Tibial nerve (tissue), 4 donors: ENCODE measurements around the gene SHROOM3. TPM values are rescaled to one million over a fixed set of nuclear protein-coding genes. Genes with fewer than 3 reads are reported as not detected.

Experiments used
- DNase-seq, 2 donors: peaks; one replicate each; pipeline ENCODE4 v3.0.0-alpha.2; 2019; ENCODE audit warnings: low spot score in 2 of 2
- H3K27ac ChIP-seq, 4 donors: fragments of 200-600 bp; sonication (generic) in 3 of 4; one replicate each; pipeline ENCODE4 v1.5.1; 2017 to 2019; ENCODE audit warnings: mild to moderate bottlenecking in 1 of 4
- H3K27me3 ChIP-seq, 2 donors: fragments of 200-600 bp; sonication (generic) in 1 of 2; one replicate each; pipeline versions ENCODE4 v1.5.1 to v1.6.0; 2017 to 2019
- H3K36me3 ChIP-seq, 3 donors: fragments of 200-600 bp; sonication (generic); one replicate each; pipeline ENCODE4 v1.5.1; 2018 to 2019
- H3K4me1 ChIP-seq, 4 donors: fragments of 200-600 bp; sonication (generic) in 3 of 4; one replicate each; pipeline ENCODE4 v1.5.1; 2017 to 2019
- H3K4me3 ChIP-seq, 4 donors: fragments of 200-600 bp; sonication (generic) in 3 of 4; one replicate each; pipeline ENCODE4 v1.5.1; 2017 to 2019; ENCODE audit warnings: mild to moderate bottlenecking in 1 of 4, moderate library complexity in 1 of 4
- H3K9me3 ChIP-seq, 4 donors: fragments of 200-600 bp; sonication (generic) in 3 of 4; one replicate each; pipeline ENCODE4 v1.5.1; 2017 to 2019
- CTCF ChIP-seq, 5 experiments: fragments of 200-600 bp in 3 of 5; fragments of 450-650 bp in 2 of 5; sonication (generic) in 3 of 5; IDR thresholded peaks; one replicate each; pipeline ENCODE4 v1.5.1; 2016 to 2019; ENCODE audit warnings: antibody characterized with exemption in 5 of 5, mild to moderate bottlenecking in 3 of 5, moderate library complexity in 2 of 5
- EP300 ChIP-seq, 2 donors: sonication (generic); formaldehyde crosslinking; IDR thresholded peaks; one replicate each; pipeline ENCODE4 v1.6.1; 2017; ENCODE audit warnings: antibody characterized with exemption in 2 of 2, mild to moderate bottlenecking in 1 of 2
- POLR2A ChIP-seq, 2 donors: fragments of 450-650 bp; IDR thresholded peaks; one replicate each; pipeline ENCODE4 v1.6.1; 2017; ENCODE audit warnings: antibody characterized with exemption in 2 of 2, mild to moderate bottlenecking in 2 of 2, moderate library complexity in 2 of 2
- WGBS, 2 donors: methylation state at CpG; one replicate each; pipeline ENCODE4 v1.1.5; 2018; 5-methylcytosine and 5-hydroxymethylcytosine counted together
- total RNA-seq, 4 donors: library from RNA; depleted of rRNA; stranded (reverse); fragments of >200 nt; gene quantifications; one replicate each; pipeline ENCODE4 v1.1.0, GENCODE V29; 2016

The SHROOM3 gene
- total RNA-seq, 4 donors from 2014 or later = 28.0 to 49.8 (median 37.9) TPM

DNA sequence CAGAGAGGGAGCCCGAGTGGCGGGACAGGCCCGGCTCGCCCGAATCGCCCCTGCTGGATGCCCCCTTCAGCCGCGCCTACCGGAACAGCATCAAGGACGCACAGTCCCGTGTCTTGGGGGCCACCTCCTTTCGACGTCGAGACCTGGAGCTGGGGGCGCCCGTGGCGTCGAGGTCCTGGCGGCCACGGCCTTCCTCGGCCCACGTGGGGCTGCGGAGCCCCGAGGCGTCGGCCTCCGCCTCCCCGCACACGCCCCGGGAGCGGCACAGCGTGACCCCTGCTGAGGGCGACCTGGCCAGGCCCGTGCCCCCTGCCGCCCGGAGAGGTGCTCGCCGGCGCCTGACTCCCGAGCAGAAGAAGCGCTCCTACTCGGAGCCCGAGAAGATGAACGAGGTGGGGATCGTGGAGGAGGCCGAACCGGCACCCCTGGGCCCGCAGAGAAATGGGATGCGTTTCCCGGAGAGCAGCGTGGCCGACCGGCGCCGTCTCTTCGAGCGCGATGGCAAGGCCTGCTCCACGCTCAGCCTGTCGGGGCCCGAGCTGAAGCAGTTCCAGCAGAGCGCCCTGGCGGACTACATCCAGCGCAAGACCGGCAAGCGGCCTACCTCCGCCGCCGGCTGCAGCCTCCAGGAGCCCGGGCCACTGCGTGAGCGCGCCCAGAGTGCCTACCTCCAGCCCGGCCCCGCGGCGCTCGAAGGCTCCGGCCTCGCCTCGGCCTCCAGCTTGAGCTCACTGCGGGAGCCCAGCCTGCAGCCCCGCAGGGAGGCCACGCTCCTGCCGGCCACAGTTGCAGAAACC, 306.0 kb downstream of the SHROOM3 start:
- H3K27ac ChIP-seq = no peak overlapping the region
- no peaks in the 10 kb centered on the region for H3K9me3 ChIP-seq
- H3K4me1 ChIP-seq = peaks cover 0 to 52% (median 18%) of the 10 kb centered on the region in 4 donors
- no peak for DNase-seq
- H3K4me3 ChIP-seq = no peak overlapping the region
- H3K36me3 ChIP-seq = peaks cover 0 to 28% (median 0%) of the 10 kb centered on the region in 3 donors
- no peaks in the 10 kb centered on the region for H3K27me3 ChIP-seq
- WGBS, 2 donors = 96 to 97% methylated on average over 64 to 74 of the region's 85 CpGs
- TF ChIP-seq CTCF (IDR thresholded peaks at IDR 0.05) = no peak
- no peak for TF ChIP-seq EP300 (IDR thresholded peaks at IDR 0.05)
- no peak for TF ChIP-seq POLR2A (IDR thresholded peaks at IDR 0.05)

- no peak for TF ChIP-seq CTCF (IDR thresholded peaks at IDR 0.05)
- no peak for TF ChIP-seq POLR2A (IDR thresholded peaks at IDR 0.05)
- no peak for TF ChIP-seq EP300 (IDR thresholded peaks at IDR 0.05)
- H3K9me3 ChIP-seq = no peaks in the 10 kb centered on the region
- peaks cover 0 to 28% (median 0%) of the 10 kb centered on the region in 3 donors for H3K36me3 ChIP-seq
- H3K27ac ChIP-seq = no peak overlapping the region
- H3K4me1 ChIP-seq = peaks cover 0 to 46% (median 18%) of the 10 kb centered on the region in 4 donors
- no peaks in the 10 kb centered on the region for H3K27me3 ChIP-seq
- H3K4me3 ChIP-seq = no peak overlapping the region
- DNase-seq = no peak
- WGBS, 2 donors = 93 to 97% methylated on average over 20 to 26 of the region's 26 CpGs
Observed at GRCh38 chr4:76741663-76742020, 306.6 kb downstream of the SHROOM3 start.

DNA sequence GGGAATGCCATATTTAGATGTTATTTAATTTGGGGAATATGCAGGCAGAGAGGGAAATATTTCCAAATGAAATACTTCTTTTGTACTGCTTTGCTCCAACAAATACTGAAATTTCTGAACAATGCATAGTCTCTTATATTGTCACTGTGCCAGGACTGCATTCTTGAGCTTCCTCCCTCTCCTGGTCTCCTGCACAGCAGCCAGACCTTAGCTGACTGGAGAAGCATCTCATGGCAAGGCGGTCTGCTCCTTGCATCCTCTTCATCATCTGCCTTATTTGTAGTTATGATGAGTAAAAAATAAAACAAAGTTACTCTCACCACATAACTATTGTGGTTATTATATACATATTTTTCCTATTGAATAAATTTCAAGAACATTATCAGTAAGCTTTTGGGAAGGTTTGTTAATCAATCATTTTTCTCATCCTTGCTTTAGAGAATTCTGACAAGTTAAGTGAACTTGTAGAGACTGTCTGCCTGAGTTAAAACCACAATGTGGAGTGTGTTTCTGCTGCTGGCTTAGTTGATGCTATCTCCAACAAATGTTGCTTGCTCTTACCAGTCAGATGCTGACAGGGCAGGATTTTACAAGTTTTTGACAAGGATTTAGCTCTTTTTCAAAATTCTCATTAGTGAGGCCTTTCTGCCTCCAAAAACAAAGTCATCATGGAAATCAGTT, 309.4 kb downstream of the SHROOM3 start:
- H3K4me3 ChIP-seq = no peak overlapping the region
- H3K9me3 ChIP-seq = no peaks in the 10 kb centered on the region
- TF ChIP-seq EP300 (IDR thresholded peaks at IDR 0.05) (no peak), POLR2A (IDR thresholded peaks at IDR 0.05) (no peak), CTCF (IDR thresholded peaks at IDR 0.05) (no peak)
- H3K27ac ChIP-seq = peak overlapping the region in 2 of 4 donors; percentile 59 to 61
- WGBS, 2 donors = 54 to 65% methylated on average over 1 of the region's 1 CpG
- peaks cover 0 to 22% (median 0%) of the 10 kb centered on the region in 3 donors for H3K36me3 ChIP-seq
- DNase-seq = no peak
- peaks cover 0 to 29% (median 0%) of the 10 kb centered on the region in 4 donors for H3K4me1 ChIP-seq
- H3K27me3 ChIP-seq = no peaks in the 10 kb centered on the region

DNA sequence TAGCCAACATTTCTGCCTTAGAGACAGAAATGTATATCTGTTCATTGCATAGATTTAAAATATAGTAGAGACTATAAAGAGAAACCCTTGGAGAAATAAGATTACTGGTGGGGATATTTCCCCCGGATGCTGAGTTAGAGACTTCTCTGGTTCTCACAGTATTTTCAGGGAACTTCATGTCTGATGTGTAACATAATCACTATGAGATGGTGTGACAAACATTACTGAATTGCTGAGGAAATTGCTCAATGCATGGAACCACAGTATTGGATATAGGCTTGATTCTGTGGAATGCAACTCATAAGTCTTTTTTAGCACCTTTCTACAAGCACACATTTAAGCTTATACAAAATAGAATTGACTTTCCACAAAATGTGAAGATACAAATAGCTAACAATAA, 310.2 kb downstream of the SHROOM3 start:
- Histone ChIP-seq H3K27ac (peak overlapping the region in 1 of 4 donors; percentile 49), H3K4me3 (no peak overlapping the region)

More for the DNA sequence above, 310.2 kb downstream of the SHROOM3 start:
- no peak for DNase-seq
- peaks cover 0 to 29% (median 0%) of the 10 kb centered on the region in 4 donors for H3K4me1 ChIP-seq
- no peak for TF ChIP-seq EP300 (IDR thresholded peaks at IDR 0.05)
- TF ChIP-seq CTCF (IDR thresholded peaks at IDR 0.05) = no peak
- TF ChIP-seq POLR2A (IDR thresholded peaks at IDR 0.05) = no peak
- H3K9me3 ChIP-seq = no peaks in the 10 kb centered on the region
- WGBS, 2 donors = 74 to 78% methylated on average over 1 of the region's 1 CpG
- no peaks in the 10 kb centered on the region for H3K27me3 ChIP-seq
- H3K36me3 ChIP-seq = peaks cover 0 to 13% (median 0%) of the 10 kb centered on the region in 3 donors
